K562 (cell line): ENCODE measurements around the gene CCDC69. TPM values are rescaled to one million over a fixed set of nuclear protein-coding genes. Genes with fewer than 3 reads are reported as not detected.

Experiments used
- ATAC-seq: fragments of 200-7000 bp; cut with Tn5 transposase; 3 replicates; pipeline ENCODE4 v1.9.1; 2020; ENCODE audit warnings: moderate library complexity
- BruUV-seq: library from RNA; stranded (reverse); fragments of 400-500 nt; replicated peaks from 2 replicates; lab custom pipeline; 2021; lab: Mats Ljungman, UMichigan
- CTCF ChIA-PET: fragments of 300-600 bp; formaldehyde crosslinking; extraction: SDS; loops from one replicate; lab custom pipeline; 2021; ENCODE audit warnings: low intra/inter-chr PET ratio; lab: Yijun Ruan, JAX
- POLR2A ChIA-PET: fragments of 300-600, 350-650 bp; sonication (Branson Sonifier 250); formaldehyde crosslinking; extraction: SDS; loops from one replicate; lab custom pipeline; 2021; ENCODE audit warnings: antibody characterized with exemption, inconsistent platforms; lab: Yijun Ruan, JAX
- DNase-seq, 4 experiments: peaks; one replicate each; pipeline versions ENCODE4 v3.0.0 to v3.0.0-alpha.2; 2011 to 2018; ENCODE audit warnings: low spot score in 3 of 4, mixed read lengths in 3 of 4; ENCODE audit errors: extremely low read depth in 1 of 4
- FAIRE-seq: peaks from 2 replicates; lab custom pipeline; 2011; peaks lifted over from hg19 to GRCh38; lab: Jason Lieb, UNC
- H2AFZ ChIP-seq: 2 replicates; pipeline ENCODE4 v1.6.0; 2011; ENCODE audit warnings: low read depth, low read length, control low read depth, inconsistent platforms
- H3K27ac ChIP-seq: fragments of 200-600 bp; 3 replicates; pipeline ENCODE4 v1.8.0; 2011; ENCODE audit warnings: low read depth, mild to moderate bottlenecking, control low read depth, inconsistent platforms, low read length, moderate library complexity, mixed read lengths; ENCODE audit errors: extremely low read depth
- H3K27me3 ChIP-seq, 2 experiments: fragments of 300-600 bp in 1 of 2; 2 replicates in 1 of 2; 3 replicates in 1 of 2; pipeline versions ENCODE4 v1.6.0 to v1.8.0; 2011; ENCODE audit warnings: inconsistent platforms in 2 of 2, low read length in 2 of 2, mild to moderate bottlenecking in 1 of 2, mixed read lengths in 1 of 2, moderate library complexity in 1 of 2; ENCODE audit not compliant: control insufficient read depth in 2 of 2, insufficient read depth in 2 of 2
- H3K36me3 ChIP-seq: fragments of 300-600 bp; 3 replicates; pipeline ENCODE4 v1.8.0; 2011; ENCODE audit warnings: mild to moderate bottlenecking, low read length, inconsistent platforms; ENCODE audit not compliant: control insufficient read depth, insufficient read depth
- H3K4me1 ChIP-seq, 2 experiments: fragments of 200-600 bp in 1 of 2; replicated peaks in 1 of 2; 2 replicates in 1 of 2; 3 replicates in 1 of 2; pipeline versions ENCODE4 v1.5.1 to v1.8.0; 2011; ENCODE audit warnings: inconsistent platforms in 2 of 2, low read length in 2 of 2, mild to moderate bottlenecking in 1 of 2, mixed read lengths in 1 of 2, moderate library complexity in 1 of 2; ENCODE audit not compliant: control insufficient read depth in 2 of 2, insufficient read depth in 2 of 2
- H3K4me2 ChIP-seq: 2 replicates; pipeline ENCODE4 v1.6.1; 2011; ENCODE audit warnings: low read length, control low read depth, inconsistent platforms, mixed read lengths; ENCODE audit not compliant: insufficient read depth
- H3K4me3 ChIP-seq: fragments of 200-600 bp; sonication (generic), shearing (Covaris generic); 2 replicates; pipeline ENCODE4 v1.5.1; 2016; ENCODE audit warnings: control low read depth, inconsistent platforms
- H3K79me2 ChIP-seq: fragments of 200-600 bp; 3 replicates; pipeline ENCODE4 v1.8.0; 2011; ENCODE audit warnings: low read length, inconsistent platforms; ENCODE audit not compliant: control insufficient read depth, insufficient read depth
- H3K9ac ChIP-seq, 2 experiments: 2 replicates each; pipeline versions ENCODE4 v1.6.0 to v1.6.1; 2011; ENCODE audit warnings: low read depth in 2 of 2, low read length in 2 of 2, control low read depth in 1 of 2, inconsistent platforms in 1 of 2, mild to moderate bottlenecking in 1 of 2, mixed read lengths in 1 of 2; ENCODE audit not compliant: insufficient read depth in 1 of 2
- H3K9me1 ChIP-seq: one replicate; pipeline ENCODE4 v1.6.0; 2011; ENCODE audit warnings: inconsistent platforms, mild to moderate bottlenecking, low read length, moderate library complexity; ENCODE audit not compliant: control insufficient read depth, insufficient read depth
- H3K9me3 ChIP-seq: replicated peaks from 2 replicates; pipeline ENCODE4 v1.5.1; 2011; ENCODE audit warnings: low read depth, low read length, inconsistent platforms; ENCODE audit not compliant: control insufficient read depth, insufficient read depth
- H4K20me1 ChIP-seq: replicated peaks from 2 replicates; pipeline ENCODE4 v1.6.1; 2011; ENCODE audit warnings: low read length, inconsistent platforms, mixed read lengths; ENCODE audit not compliant: control insufficient read depth, insufficient read depth
- ESRRA ChIP-seq: fragments of 450-650 bp; IDR thresholded peaks from 2 replicates; pipeline ENCODE4 v1.6.1; 2014; ENCODE audit warnings: low read depth, mild to moderate bottlenecking, moderate library complexity, borderline replicate concordance
- ETS2 ChIP-seq: IDR thresholded peaks from 2 replicates; pipeline ENCODE4 v1.6.1; 2016; ENCODE audit warnings: borderline replicate concordance, missing genetic modification characterization, mild to moderate bottlenecking, moderate library complexity, missing compliant biosample characterization; ENCODE audit not compliant: poor library complexity, severe bottlenecking
- HDAC2 ChIP-seq: fragments of 450-650 bp; IDR thresholded peaks from 2 replicates; pipeline ENCODE4 v1.6.1; 2016; ENCODE audit warnings: mild to moderate bottlenecking
- HDAC3 ChIP-seq: fragments of 450-650 bp; IDR thresholded peaks from 2 replicates; pipeline ENCODE4 v1.6.1; 2018; ENCODE audit warnings: borderline replicate concordance, mild to moderate bottlenecking, moderate library complexity; ENCODE audit not compliant: partially characterized antibody
- NEUROD1 ChIP-seq: fragments of 150-350 bp; IDR thresholded peaks from 2 replicates; pipeline ENCODE4 v1.6.1; 2014; ENCODE audit warnings: borderline replicate concordance, low read length, low read depth; ENCODE audit not compliant: partially characterized antibody
- POLR3A ChIP-seq: IDR thresholded peaks from 2 replicates; pipeline ENCODE4 v1.6.1; 2011; ENCODE audit warnings: borderline replicate concordance, mild to moderate bottlenecking, moderate library complexity; ENCODE audit not compliant: insufficient read length, insufficient read depth; ENCODE audit errors: extremely low read depth
- RBM39 ChIP-seq: fragments of 200-400 bp; formaldehyde crosslinking; optimal IDR thresholded peaks from 2 replicates; pipeline ENCODE3; 2018; ENCODE audit warnings: low read depth, low read length
- SETDB1 ChIP-seq: IDR thresholded peaks from one replicate; pipeline ENCODE4 v1.6.1; 2012; ENCODE audit warnings: low read length, control low read depth, inconsistent platforms
- SPI1 ChIP-seq: IDR thresholded peaks from 2 replicates; pipeline ENCODE4 v1.6.1; 2011; ENCODE audit warnings: low read depth, low read length, control low read depth, borderline replicate concordance
- TRIM28 ChIP-seq: fragments of 450-650 bp; IDR thresholded peaks from 2 replicates; pipeline ENCODE4 v1.6.1; 2017
- ZNF668 ChIP-seq: fragments of 250-450 bp; sonication (Bioruptor Pico); IDR thresholded peaks from 2 replicates; pipeline ENCODE4 v1.8.0; 2022; ENCODE audit warnings: mild to moderate bottlenecking, inconsistent platforms
- WGBS: fragments of 100-300 bp; shearing (Covaris generic); methylation state at CpG from one replicate; pipeline ENCODE4 v1.1.6; 2016; ENCODE audit warnings: low coverage, mixed read lengths; ENCODE audit not compliant: insufficient coverage; ENCODE audit errors: missing lambda C conversion rate; 5-methylcytosine and 5-hydroxymethylcytosine counted together
- in situ Hi-C: fragments of 300-500 bp; cut with MboI; formaldehyde crosslinking; loops from 4 replicates; pipeline ENCODE4 v1.15.0; 2018; ENCODE audit warnings: inconsistent platforms, mixed read lengths
- intact Hi-C: fragments of 100-400 bp; cut with micrococcal nuclease; formaldehyde crosslinking; loops from 2 replicates; pipeline ENCODE4 v1.14.2; 2022
- polyA plus RNA-seq, 8 experiments: library from polyadenylated mRNA; depleted of rRNA in 4 of 8; stranded (reverse) in 5 of 8; unstranded in 3 of 8; fragments of >200 nt; fragmentation: Nextera tagmentation in 2 of 8; fragmentation: Illumina TruSeq in 1 of 8; extraction: Ambion mirVana in 2 of 8; extraction: Trizol in 1 of 8; gene quantifications; 2 replicates each; pipeline versions ENCODE4 v1.2.1 to v1.2.3, GENCODE V29; 2011 to 2014; ENCODE audit warnings: inconsistent platforms in 1 of 8, missing spikeins in 1 of 8
- total RNA-seq, 7 experiments: library from RNA; depleted of rRNA in 6 of 7; stranded (reverse); fragments of >200 nt in 6 of 7; fragmentation: Illumina TruSeq in 2 of 7; extraction: Trizol in 2 of 7; gene quantifications; 2 replicates each; pipeline versions ENCODE4 v1.2.1 to v1.2.3, GENCODE V29; 2011 to 2021; ENCODE audit warnings: low replicate concordance in 1 of 7
- TF ChIP-seq, protein P1 (sequence below), 2 experiments: fragments of 450-650 bp; IDR thresholded peaks; 2 replicates each; pipeline ENCODE4 v1.6.1; 2016
- TF ChIP-seq, protein P2 (sequence below): sonication (generic); formaldehyde crosslinking; IDR thresholded peaks from 2 replicates; pipeline ENCODE4 v1.8.0; 2022; ENCODE audit warnings: mild to moderate bottlenecking, missing genetic modification reagents, borderline replicate concordance

Gene CCDC69
- total and polyA plus RNA-seq, 9 of the 15 experiments (the other 6 are each of a cell fraction or from before 2014, with no cell fraction given) = 0.65 to 12.2 (median 7.6) TPM

DNA sequence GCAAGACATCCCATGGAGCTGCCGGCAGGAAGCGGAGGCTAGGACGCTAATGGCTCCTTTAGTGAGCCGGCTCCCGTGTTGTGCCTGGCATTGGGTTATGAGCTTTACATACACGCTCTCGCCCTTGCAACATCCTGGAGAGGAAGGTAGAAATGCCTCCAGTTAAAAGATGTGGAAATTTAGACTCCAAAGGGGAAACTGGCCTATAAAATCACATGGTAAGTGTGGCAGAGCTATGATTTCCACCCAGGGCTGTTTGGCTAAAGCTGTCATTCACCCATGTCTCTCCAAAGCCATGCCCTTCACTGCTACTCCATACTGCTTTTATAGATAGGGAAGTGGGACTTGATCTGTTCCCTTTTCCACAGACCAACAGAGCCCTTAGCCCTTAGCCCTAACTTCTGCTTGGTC lies 34.3 kb upstream of the CCDC69 start:
- H3K4me3 ChIP-seq = no peak overlapping the region
- no peak overlapping the region for H3K27ac ChIP-seq
- no peaks in the 10 kb centered on the region for H3K9me1 ChIP-seq
- POLR2A ChIA-PET = no interaction called here
- CTCF ChIA-PET = no interaction called here
- peaks cover 3 to 12% of the 10 kb centered on the region in 2 experiments; a peak in 3 of 5 replicates for H3K4me1 ChIP-seq
- WGBS = 67% methylated on average over 7 of the region's 7 CpGs
- H3K4me2 ChIP-seq = no peak overlapping the region
- TF ChIP-seq SPI1 (peak; percentile 48; the same call in 1 of the 2 replicates), POLR3A (no peak)
- H2AFZ ChIP-seq = no peak overlapping the region
- BruUV-seq = no TSS peak
- no peak overlapping the region for H3K9ac ChIP-seq
- H4K20me1 ChIP-seq = no peaks in the 10 kb centered on the region
- H3K9me3 ChIP-seq = no peaks in the 10 kb centered on the region
- no peaks in the 10 kb centered on the region for H3K27me3 ChIP-seq
- ATAC-seq = no peak
- DNase-seq = no peak
- no peak for FAIRE-seq
- peaks cover 3% of the 10 kb centered on the region; the same call in 2 of the 3 replicates for H3K79me2 ChIP-seq
- intact Hi-C loops (no loop called here), in situ Hi-C loops (no loop called here)
- H3K36me3 ChIP-seq = peaks cover 3% of the 10 kb centered on the region; the same call in 1 of the 3 replicates

DNA sequence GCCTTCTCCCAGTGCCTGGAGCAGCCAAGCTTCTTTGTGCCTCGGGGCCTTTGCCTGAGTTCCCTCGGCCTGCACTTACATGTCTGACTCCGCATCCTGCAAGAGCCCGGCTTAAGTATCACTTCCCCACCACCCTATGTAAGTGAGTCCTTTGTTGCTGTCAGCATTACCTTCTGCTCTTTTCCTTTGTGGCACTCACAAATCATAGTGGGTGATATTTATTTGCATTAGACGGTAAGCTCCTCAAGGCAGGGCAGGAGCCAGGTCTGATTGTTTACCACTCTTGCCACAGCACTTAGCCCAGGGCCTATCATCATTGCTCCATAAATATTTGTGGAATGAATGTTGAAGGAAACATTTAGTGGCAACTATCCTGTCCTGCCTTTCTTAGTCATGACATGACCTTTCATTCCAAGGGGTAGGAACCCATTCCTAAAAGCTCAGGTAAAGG lies 33.9 kb upstream of the CCDC69 start:
- H3K36me3 ChIP-seq = peaks cover 3% of the 10 kb centered on the region; the same call in 1 of the 3 replicates
- no peaks in the 10 kb centered on the region for H3K27me3 ChIP-seq
- ATAC-seq (no peak), FAIRE-seq (no peak), DNase-seq (no peak)
- H3K79me2 ChIP-seq = peaks cover 3% of the 10 kb centered on the region; the same call in 2 of the 3 replicates
- no TSS peak for BruUV-seq
- in situ Hi-C loops = no loop called here
- peak overlapping the region in 1 of 2 experiments; percentile 59; a peak in 1 of 4 replicates for H3K9ac ChIP-seq
- ChIA-PET POLR2A (no interaction called here), CTCF (no interaction called here)
- no peaks in the 10 kb centered on the region for H4K20me1 ChIP-seq
- intact Hi-C loops = no loop called here
- H3K9me3 ChIP-seq = no peaks in the 10 kb centered on the region
- H3K4me3 ChIP-seq = no peak overlapping the region
- H3K27ac ChIP-seq = no peak overlapping the region
- no peak overlapping the region for H2AFZ ChIP-seq
- H3K4me2 ChIP-seq = no peak overlapping the region
- H3K9me1 ChIP-seq = no peaks in the 10 kb centered on the region
- peaks cover 6 to 12% of the 10 kb centered on the region in 2 experiments; a peak in 3 of 5 replicates for H3K4me1 ChIP-seq
- WGBS = 64% methylated on average over 5 of the region's 5 CpGs
- TF ChIP-seq, protein P1, sequence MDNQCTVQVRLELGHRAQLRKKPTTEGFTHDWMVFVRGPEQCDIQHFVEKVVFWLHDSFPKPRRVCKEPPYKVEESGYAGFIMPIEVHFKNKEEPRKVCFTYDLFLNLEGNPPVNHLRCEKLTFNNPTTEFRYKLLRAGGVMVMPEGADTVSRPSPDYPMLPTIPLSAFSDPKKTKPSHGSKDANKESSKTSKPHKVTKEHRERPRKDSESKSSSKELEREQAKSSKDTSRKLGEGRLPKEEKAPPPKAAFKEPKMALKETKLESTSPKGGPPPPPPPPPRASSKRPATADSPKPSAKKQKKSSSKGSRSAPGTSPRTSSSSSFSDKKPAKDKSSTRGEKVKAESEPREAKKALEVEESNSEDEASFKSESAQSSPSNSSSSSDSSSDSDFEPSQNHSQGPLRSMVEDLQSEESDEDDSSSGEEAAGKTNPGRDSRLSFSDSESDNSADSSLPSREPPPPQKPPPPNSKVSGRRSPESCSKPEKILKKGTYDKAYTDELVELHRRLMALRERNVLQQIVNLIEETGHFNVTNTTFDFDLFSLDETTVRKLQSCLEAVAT (IDR thresholded peaks at IDR 0.05) = no peak
- TF ChIP-seq HDAC2 (no peak), HDAC3 (no peak), ESRRA (no peak), TRIM28 (no peak), ETS2 (no peak), SETDB1 (no peak), RBM39 (no peak), ZNF668 (CRISPR knock-in tag) (no peak), NEUROD1 (no peak)
- TF ChIP-seq, protein P2, sequence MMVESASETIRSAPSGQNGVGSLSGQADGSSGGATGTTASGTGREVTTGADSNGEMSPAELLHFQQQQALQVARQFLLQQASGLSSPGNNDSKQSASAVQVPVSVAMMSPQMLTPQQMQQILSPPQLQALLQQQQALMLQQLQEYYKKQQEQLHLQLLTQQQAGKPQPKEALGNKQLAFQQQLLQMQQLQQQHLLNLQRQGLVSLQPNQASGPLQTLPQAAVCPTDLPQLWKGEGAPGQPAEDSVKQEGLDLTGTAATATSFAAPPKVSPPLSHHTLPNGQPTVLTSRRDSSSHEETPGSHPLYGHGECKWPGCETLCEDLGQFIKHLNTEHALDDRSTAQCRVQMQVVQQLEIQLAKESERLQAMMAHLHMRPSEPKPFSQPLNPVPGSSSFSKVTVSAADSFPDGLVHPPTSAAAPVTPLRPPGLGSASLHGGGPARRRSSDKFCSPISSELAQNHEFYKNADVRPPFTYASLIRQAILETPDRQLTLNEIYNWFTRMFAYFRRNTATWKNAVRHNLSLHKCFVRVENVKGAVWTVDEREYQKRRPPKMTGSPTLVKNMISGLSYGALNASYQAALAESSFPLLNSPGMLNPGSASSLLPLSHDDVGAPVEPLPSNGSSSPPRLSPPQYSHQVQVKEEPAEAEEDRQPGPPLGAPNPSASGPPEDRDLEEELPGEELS (CRISPR knock-in tag) = no peak
